ENCODE measurements around the gene DCTD.

DCTD gene

DNA sequence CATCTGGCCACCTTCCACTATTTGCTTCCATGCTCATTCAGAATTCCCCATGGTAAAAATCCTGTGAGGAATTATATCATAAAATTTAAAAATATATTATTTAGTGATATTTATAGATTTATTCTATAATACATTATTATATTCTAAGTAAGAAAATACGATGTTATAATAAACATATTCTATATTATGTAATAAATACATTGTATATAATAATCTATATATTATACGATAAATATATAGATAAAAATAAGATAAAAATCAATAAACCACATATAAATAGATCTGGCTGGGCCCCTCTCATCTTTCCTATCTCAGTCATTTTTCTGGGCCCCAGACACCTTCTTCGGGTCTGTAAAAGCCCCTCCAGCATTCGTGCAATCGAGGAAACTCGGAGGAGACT is 68.5 kb downstream of the DCTD start:
- H3K4me1 Mint-ChIP-seq: no peaks in the 10 kb centered on the region
- no peaks in the 10 kb centered on the region for H3K9me3 Mint-ChIP-seq
- H3K36me3 Mint-ChIP-seq: peaks cover 5% of the 10 kb centered on the region

DNA sequence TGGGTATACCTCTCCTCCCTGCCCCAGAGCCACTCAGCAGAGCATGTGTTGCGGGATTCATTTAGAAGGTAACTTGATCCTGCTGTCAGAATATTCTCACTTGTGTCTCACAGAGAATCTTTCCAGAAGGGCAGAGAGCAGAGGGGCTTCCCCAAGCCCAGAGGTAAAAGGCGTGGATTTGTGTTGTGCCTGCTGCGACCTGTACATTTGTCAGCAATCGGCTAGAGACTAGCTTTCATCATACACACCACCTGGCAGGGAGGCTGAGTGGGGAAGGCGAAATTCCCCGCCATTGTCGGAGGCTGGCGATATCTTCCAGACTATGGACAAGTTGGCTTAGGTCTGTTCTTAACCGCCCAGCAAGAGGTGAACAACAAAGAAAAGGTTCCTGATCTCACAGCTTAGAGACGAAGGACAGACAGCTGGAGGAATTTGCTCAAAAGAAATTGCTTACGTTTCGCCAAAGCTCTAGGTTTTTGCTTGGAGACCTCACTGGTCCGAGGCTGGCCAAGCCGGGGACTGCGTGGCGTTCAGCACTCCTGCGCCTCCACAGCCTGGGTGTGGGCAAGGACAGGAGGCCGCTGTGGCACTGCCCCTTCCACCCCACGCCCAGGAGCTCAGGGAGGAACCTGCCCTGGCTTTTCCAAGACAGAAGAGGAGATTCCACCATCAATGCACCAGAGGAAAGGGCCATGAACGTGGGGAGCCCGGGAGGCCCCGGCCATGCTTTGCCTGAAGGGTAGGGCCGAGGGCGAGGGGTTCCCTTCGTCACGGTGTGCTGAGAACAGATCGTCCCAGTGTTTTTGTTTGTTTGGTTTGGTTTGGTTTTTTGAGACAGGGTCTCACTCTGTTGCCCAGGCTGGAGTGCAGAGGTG is 69.4 kb downstream of the DCTD start:
- Mint-ChIP-seq H3K27me3 (peaks cover 3% of the 10 kb centered on the region), H3K9me3 (no peaks in the 10 kb centered on the region), H3K4me3 (no peak overlapping the region), H3K4me1 (no peaks in the 10 kb centered on the region), H3K36me3 (peaks cover 2% of the 10 kb centered on the region), H3K27ac (no peak overlapping the region)

More for the DNA sequence above, 68.5 kb downstream of the DCTD start:
- Mint-ChIP-seq H3K4me3 (no peak overlapping the region), H3K27me3 (peaks cover 3% of the 10 kb centered on the region), H3K27ac (no peak overlapping the region)

DNA sequence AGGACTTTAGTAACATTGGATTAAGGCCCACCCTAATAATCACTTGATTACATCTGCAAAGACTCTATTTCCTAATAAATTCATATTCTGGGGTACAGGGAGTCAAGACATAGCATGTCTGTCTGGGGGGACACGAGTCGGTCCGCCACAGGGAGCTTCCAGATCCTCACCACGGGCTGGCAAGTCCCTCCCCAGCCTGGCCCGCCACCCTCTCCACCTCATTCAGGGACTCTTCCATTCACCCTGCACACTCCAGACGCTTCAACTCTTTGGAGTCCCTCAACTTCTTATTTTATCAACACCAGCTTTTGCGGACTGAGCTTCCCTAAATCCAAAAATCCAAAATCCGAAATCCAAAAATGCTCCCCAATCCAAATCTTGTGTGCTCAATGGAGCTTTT is 71.2 kb downstream of the DCTD start:
- no peaks in the 10 kb centered on the region for H3K36me3 Mint-ChIP-seq
- no peak overlapping the region for H3K4me3 Mint-ChIP-seq
- H3K4me1 Mint-ChIP-seq: no peaks in the 10 kb centered on the region
- no peak overlapping the region for H3K27ac Mint-ChIP-seq
- H3K9me3 Mint-ChIP-seq: no peaks in the 10 kb centered on the region
- H3K27me3 Mint-ChIP-seq: peaks cover 3% of the 10 kb centered on the region

DNA sequence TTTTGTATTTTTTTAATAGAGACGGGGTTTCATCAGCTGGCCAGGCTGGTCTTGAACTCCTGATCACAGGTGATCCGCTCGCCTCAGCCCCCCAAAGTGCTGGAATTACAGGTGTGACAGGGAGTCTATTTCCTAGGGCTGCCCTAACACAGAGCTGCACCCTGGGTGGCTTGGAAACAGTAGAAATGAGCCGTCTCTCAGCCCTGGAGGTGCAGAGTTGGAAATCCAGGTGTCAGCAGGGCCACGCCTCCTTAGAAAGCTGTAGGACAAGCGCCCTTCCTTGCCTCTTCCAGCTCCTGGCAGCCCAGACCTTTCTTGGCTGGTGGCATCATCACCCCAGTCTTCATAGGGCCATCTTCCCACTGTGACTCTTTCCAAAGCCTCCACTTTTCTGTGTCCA is 71.6 kb downstream of the DCTD start:
- Mint-ChIP-seq H3K4me1 (no peaks in the 10 kb centered on the region), H3K27ac (no peak overlapping the region), H3K4me3 (no peak overlapping the region), H3K36me3 (no peaks in the 10 kb centered on the region), H3K9me3 (no peaks in the 10 kb centered on the region), H3K27me3 (peaks cover 3% of the 10 kb centered on the region)

DNA sequence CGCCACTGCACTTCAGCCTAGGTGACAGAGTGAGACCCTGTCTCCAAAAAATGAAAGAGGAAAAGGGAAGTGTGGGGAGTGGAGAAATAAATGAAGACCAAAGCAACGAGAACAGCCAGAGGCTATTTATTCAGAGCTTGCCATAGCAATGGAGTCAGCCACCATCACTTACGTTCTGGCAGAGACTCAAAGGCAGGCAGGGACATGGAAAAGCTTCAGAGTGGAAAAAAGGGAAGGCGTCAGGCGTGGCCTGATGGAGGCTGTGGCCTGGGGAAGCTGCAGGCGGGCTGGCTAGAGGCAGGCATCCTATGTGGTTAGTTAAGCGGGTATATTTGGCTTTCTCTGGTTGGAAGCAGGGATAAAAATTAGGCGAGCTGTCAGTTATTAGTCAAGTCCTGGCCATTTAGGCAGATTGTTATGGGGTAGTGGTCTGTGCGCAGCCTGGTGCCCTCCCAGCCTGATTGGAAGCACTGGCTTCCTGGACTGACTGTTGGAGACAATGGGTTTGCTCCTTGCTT is 73.3 kb downstream of the DCTD start:
- Mint-ChIP-seq H3K4me1 (no peaks in the 10 kb centered on the region), H3K4me3 (no peak overlapping the region), H3K9me3 (no peaks in the 10 kb centered on the region), H3K27ac (no peak overlapping the region), H3K27me3 (peaks cover 6% of the 10 kb centered on the region), H3K36me3 (no peaks in the 10 kb centered on the region)

DNA sequence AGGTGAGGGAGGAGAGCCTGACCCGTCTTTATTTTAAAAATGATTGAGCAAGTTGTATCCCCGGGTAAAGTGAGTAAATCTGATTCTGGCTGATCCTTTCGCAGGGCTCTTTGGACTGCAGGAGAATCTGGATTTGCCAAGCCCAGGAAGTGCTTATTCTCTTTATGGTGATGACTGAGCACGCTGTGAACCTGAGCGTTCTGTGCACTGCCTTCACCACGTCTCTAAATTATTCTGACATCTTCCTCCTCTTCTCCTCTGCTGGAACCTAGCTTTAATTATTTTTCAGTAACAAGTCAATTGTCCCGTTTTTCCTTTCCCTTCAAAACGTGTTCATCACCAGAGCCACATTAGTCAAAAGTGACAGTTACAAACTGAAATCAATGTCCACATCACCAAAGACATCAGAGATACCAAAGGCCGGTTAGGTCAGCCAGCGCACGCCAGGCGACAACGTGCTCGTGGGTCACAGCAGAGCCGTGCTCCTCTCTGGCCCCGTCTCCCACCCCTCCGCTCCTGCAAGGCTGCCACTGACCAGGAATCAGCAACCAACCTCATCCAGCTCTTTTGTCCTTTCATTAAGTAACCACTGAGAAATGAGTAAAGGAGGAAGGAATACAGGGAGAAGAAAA is 74.3 kb downstream of the DCTD start:
- Mint-ChIP-seq H3K9me3 (no peaks in the 10 kb centered on the region), H3K27ac (no peak overlapping the region), H3K27me3 (peaks cover 9% of the 10 kb centered on the region)

DNA sequence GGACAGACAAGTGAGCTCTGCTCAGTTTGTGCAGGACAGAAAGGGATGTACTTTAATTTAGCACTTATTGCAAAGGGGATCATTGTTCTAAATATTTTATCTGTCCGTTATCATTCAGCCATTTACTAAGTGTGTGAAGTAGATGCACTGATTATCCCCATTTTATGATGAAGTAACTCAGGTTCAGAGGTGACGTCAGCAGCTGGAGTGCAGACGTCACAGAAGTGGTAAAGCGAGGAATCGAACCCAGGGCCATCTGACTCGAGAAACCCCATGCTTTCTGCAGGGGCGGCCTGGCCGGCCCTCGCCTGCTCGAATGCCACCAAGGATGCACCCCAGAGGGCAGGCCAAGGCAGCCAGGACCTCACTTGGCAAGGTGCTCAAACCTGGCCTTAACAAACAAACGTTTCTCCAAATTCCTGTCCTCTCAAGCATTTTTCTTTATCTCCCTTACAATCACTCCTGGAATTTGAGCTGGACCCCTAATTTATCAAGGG is 75.0 kb downstream of the DCTD start:
- Mint-ChIP-seq H3K36me3 (no peaks in the 10 kb centered on the region), H3K4me1 (no peaks in the 10 kb centered on the region), H3K27ac (no peak overlapping the region), H3K9me3 (no peaks in the 10 kb centered on the region), H3K27me3 (peaks cover 15% of the 10 kb centered on the region), H3K4me3 (no peak overlapping the region)

More for the DNA sequence above, 74.3 kb downstream of the DCTD start:
- Mint-ChIP-seq H3K36me3 (no peaks in the 10 kb centered on the region), H3K4me1 (no peaks in the 10 kb centered on the region), H3K4me3 (no peak overlapping the region)

DNA sequence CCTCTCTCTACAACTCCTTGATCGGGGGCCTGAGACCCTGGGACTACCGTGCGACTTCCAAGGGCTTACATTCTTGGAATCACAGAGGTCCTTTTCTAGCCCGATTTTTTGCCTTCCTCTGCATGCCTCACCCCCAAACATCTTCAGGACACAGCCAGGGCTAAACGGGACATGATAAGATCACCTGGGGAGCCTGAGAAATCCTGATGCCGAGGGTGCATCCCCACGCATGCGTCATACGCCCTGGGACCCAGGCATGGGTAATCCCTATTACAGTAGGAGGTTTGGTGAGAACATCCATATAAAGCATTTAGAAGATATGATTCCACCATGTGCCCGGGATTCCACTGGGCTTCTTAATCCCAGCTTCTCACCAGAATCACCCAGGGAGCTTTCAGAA is 77.1 kb downstream of the DCTD start:
- H3K27me3 Mint-ChIP-seq: peaks cover 30% of the 10 kb centered on the region
- H3K9me3 Mint-ChIP-seq: no peaks in the 10 kb centered on the region
- H3K4me1 Mint-ChIP-seq: no peaks in the 10 kb centered on the region
- H3K36me3 Mint-ChIP-seq: no peaks in the 10 kb centered on the region
- H3K4me3 Mint-ChIP-seq: no peak overlapping the region
- H3K27ac Mint-ChIP-seq: no peak overlapping the region
